NCI-H2029 treated with DMSO at 0.1 percent for 48 hours (cell line): ENCODE data around the gene DYNLT2B.
"Not testable (repeated sequence)": the region's sequence is repeated elsewhere in the genome, so short reads cannot be mapped to it uniquely, and the experiment has no call there.

Experiments
- DNase-seq: peaks from one replicate; lab custom pipeline; 2025; lab: John Stamatoyannopoulos, UW

Gene DYNLT2B

GRCh38 chr3:196317687-196318467 is at the start of gene DYNLT2B:
DYNLT2B (minus strand) TSS chr3:196318240; CDS start chr3:196318152, 88 bp downstream.
- peak; percentile 49 for DNase-seq

GRCh38 chr3:196365736-196366135 is 47.7 kb upstream of the DYNLT2B start:
- DNase-seq = no peak

GRCh38 chr3:196360586-196360985 is 42.5 kb upstream of the DYNLT2B start:
- no peak for DNase-seq

DNA sequence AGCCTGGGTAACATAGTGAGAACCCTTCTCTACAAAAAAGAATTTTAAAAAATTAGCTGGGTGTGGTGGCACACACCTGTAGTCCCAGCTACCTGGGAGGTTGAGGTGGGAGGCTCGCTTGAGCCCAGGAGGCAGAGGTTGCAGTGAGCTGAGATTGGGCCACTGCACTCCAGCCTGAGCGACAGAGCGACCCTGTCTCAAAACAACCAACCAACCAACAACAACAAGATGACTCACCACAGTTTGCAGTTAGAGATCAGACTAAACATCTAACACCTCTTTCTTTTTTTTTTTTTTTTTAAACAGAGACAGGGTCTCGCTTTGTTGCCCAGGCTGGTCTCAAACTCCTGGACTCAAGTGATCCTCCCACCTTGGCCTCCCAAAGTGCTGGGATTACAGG is 40.5 kb upstream of the DYNLT2B start:
- DNase-seq = not testable (repeated sequence)

DNA sequence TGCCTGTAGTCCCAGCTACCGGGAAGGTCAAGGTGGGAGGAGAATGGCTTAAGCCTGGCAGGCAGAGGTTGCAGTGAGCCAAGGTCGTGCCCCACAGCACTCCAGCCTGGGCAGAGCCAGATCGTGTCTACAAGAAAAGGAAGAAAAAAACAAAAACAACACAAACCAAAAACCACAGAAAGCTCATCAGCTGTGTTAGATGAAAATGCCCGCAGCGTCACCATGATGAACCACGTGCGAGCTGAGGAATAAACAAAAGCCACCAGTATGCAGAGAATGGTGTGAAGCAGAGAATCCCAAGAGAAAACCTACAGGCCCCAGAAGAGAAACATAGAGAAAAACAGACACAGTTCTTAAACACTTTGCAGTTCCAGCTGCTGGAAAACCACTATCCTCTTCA is 39.9 kb upstream of the DYNLT2B start:
- no peak for DNase-seq

DNA sequence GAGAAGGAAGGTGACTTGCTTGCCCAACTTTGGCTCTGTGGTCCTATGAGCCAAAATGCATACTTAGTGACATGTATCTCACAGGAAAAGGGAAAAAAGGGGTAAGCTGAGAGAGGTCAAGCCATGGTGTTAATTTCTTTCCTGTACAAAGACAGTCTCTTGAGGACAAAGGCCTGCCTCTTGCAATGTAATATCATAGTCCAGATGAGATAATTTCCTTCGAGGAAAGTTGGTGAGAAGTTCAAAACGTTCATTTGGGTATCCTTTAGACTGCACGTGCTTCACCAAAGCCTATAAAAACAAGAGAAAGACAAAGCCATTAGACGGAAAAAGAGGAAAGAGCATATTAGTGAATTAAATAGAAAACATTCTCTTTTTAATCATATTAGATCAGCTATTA is 38.5 kb upstream of the DYNLT2B start:
- DNase-seq = no peak

- no peak for DNase-seq
Observed at GRCh38 chr3:196355668-196356067, 37.6 kb upstream of the DYNLT2B start.

GRCh38 chr3:196354132-196354531 is 36.1 kb upstream of the DYNLT2B start:
- no peak for DNase-seq

GRCh38 chr3:196351541-196351940 is 33.5 kb upstream of the DYNLT2B start:
- no peak for DNase-seq

DNA sequence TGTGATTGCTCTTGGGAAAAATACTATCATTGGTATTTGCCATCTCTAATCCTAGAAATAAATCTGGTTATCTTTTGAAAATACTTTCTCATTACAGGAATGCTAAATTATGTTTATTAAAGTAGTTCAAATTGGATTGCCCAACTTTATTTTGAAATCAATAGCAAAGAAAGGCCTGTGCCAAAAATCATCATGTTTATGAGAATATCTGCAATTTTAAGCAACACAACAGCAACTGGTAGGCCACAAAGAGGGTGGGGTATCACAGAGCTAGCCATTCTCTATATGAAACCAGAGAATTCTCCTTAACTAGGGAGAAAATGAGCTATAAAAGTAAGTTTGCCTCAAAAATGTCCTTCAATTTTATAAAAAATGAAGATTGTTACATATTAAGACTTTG is 32.0 kb upstream of the DYNLT2B start:
- no peak for DNase-seq

- no peak for DNase-seq
Observed at GRCh38 chr3:196348698-196349097, 30.7 kb upstream of the DYNLT2B start.

DNA sequence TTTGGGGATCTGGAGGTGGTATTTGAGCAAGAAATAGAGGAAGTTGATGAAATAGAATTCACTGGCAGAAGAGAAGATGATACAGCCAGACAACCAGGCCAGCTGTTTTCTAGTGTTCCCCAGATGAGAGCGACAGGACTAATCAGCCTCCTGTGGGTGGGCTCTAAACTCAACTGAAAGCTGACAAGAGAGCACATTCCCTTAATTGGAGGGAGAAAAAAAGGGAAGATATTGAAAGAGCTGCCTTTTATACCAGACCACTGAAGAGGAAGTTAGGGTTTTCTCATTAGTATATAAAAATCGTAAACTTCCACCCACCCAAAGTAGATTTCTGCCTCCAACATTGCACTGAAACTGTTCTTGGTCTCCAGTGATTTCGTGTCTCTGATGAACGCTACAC is 26.6 kb upstream of the DYNLT2B start:
- no peak for DNase-seq

DNA sequence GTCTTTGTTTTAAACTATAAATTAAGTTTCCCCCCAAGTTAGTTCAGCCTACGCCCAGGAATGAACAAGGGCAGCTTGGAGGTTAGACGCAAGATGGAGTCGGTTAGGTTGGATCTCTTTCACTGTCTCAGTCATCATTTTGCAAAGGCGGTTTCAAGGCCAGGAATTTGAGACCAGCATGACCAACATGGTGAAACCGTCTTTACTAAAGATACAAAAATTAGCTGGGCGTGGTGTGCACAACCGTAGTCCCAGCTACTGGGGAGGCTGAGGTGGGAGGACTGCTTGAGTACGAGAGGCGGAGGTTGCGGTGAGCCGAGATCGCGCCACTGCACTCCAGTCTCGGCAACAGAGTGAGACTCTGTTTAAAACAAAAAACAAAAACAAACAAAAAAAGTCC is 25.9 kb upstream of the DYNLT2B start:
- DNase-seq = not testable (repeated sequence)

- no peak for DNase-seq
Observed at GRCh38 chr3:196341137-196341536, 23.1 kb upstream of the DYNLT2B start.

GRCh38 chr3:196340466-196340865 is 22.4 kb upstream of the DYNLT2B start:
- no peak for DNase-seq

DNA sequence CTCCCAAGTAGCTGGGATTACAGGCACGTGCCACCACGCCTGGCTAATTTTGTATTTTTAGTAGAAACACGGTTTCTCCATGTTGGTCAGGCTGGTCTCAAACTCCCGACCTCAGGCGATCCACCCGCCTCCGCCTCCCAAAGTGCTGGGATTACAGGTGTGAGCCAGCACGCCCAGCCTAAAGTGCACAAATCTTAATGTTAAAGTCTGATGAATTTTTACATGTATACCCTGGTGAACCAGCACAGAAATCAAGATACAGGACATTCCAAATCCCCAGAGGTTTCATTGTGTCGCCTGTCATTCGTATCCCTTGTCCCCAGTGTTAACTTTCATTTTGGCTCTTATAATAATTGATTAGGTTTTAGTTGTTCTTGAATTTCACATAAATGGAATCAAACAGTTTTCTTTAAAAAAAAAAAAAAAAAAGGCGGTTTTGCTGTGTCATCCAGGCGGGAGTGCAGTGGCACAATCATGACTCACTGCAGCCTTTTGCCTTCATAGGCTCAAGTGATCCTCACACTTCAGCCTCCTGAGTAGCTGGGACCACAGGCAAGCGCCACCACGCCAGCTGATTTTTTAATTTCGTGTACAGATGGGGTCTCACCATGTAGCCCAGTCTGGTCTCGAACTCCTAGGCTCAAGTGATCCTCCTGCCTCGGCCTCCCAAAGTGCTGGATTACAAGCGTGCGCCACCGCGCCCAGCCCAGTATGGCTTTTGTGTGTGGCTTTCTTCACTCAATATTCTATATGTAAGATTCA is 21.6 kb upstream of the DYNLT2B start:
- DNase-seq = no peak

GRCh38 chr3:196339044-196339443 is 21.0 kb upstream of the DYNLT2B start:
- DNase-seq = no peak

DNA sequence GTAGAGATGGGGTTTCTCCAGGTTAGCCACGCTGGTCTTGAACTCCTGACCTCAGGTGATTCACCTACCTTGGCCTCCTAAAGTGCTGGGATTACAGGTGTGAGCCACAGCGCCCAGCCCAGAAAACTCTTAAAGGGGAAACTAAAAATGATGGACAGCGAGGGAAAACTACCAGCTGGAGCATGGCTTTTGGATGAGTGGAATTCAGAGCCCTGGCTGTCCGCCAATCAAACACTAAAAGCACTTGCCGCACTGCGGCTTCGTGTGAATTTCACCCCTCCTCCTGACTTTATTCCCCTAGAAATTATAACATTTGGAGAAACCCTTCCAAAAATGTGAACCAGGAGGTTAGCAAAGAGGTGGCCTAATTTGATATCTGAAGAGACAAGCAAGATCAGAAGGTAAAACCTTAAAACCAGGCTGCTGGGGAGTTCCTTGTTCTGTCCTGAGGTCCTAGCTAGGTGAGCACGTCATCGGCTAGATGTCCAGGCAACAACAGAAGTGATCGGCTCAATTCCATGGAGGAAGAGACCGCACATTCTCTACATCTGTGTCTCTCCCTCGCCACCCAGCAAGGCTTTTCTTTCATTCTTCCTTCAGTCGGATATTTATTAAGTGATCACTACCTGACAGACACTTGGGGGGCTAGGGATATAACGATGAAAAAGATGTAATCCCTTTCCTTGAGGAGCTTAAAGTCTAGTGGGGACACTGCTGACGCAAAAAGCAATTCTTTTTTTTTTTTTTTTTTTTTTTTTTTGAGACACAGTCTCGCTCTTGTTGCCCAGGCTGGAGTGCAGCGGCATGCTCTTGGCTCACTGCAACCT is 18.5 kb upstream of the DYNLT2B start:
- DNase-seq = no peak

DNA sequence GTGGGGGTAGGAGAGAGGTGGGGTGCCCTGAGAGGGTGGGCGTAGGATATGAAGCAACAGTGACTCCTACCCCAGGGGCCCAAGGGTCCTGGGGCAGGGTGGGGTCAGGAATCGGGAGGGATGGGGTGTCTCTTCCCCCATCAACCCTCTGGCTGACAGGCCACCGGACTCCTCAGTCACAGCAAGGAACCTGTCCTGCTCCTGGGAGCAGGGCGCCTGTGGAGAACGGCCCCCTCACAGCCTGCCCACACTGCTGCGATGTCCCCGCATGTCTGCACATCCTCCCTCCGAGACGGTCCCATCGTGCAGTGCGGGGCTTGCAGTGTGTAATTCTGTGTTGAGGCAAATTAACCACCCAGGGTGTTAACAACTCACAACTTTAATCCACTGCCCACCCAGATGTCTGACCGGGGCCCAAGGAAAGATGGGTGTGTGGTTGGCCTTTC is 17.5 kb upstream of the DYNLT2B start:
- DNase-seq = no peak

- DNase-seq = no peak
Observed at GRCh38 chr3:196334982-196335381, 16.9 kb upstream of the DYNLT2B start.

DNA sequence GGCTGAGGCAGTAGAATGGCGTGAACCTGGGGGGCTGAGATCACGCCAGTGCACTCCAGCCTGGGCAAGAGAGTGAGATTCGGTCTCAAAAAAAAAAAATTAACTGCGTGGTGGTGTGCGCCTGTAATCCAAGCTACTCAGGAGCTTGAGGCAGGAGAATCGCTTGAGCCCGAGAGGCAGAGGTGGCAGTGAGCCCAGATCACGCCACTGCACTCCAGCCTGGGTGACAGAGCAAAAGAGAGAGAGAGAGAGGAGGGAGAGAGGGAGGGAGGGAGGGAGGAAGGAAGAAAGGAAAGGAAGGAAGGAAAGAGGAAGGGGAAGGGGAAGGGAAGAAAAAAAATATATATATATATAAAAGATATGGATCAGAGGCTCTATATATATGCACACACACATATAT is 14.1 kb upstream of the DYNLT2B start:
- DNase-seq = no peak

GRCh38 chr3:196327405-196327804 is 9.4 kb upstream of the DYNLT2B start:
- no peak for DNase-seq
